CD14-positive monocyte (primary cell): ENCODE results near the gene MPLKIP. TPM values are rescaled to one million over a fixed set of nuclear protein-coding genes. Genes with fewer than 3 reads are reported as not detected.
A peak's percentile ranks its signal among the peaks of the same experiment; 100 is the strongest.

Source experiments
- DNase-seq, 3 donors: peaks; one replicate each; pipeline ENCODE4 v3.0.0-alpha.2; 2011 to 2022
- H2AFZ ChIP-seq: 2 replicates; pipeline ENCODE4 v1.6.0; 2012; ENCODE audit warnings: mild to moderate bottlenecking, low read depth, low read length, inconsistent platforms; ENCODE audit not compliant: insufficient read depth, poor library complexity, severe bottlenecking
- H3K27ac ChIP-seq, 2 donors: 1 replicate in 1 of 2; 2 replicates in 1 of 2; pipeline ENCODE4 v1.5.1; 2012 to 2013; ENCODE audit warnings: low read length in 2 of 2, control low read depth in 1 of 2, inconsistent platforms in 1 of 2, low read depth in 1 of 2, mild to moderate bottlenecking in 1 of 2
- H3K27me3 ChIP-seq, 2 donors: one replicate each; pipeline versions ENCODE4 v1.6.0 to v1.6.1; 2011 to 2013; ENCODE audit warnings: low read length in 2 of 2; ENCODE audit not compliant: control insufficient read depth in 2 of 2, insufficient read depth in 2 of 2
- H3K36me3 ChIP-seq, 2 donors: replicated peaks in 1 of 2; 1 replicate in 1 of 2; 2 replicates in 1 of 2; pipeline versions ENCODE4 v1.5.1 to v1.6.1; 2012 to 2013; ENCODE audit warnings: low read length in 2 of 2, control low read depth in 1 of 2, inconsistent platforms in 1 of 2, mild to moderate bottlenecking in 1 of 2; ENCODE audit not compliant: insufficient read depth in 2 of 2, control insufficient read depth in 1 of 2
- H3K4me1 ChIP-seq, 2 donors: 1 replicate in 1 of 2; 2 replicates in 1 of 2; pipeline versions ENCODE4 v1.5.1 to v1.6.1; 2012 to 2013; ENCODE audit warnings: low read length in 2 of 2, control low read depth in 1 of 2, inconsistent platforms in 1 of 2, mild to moderate bottlenecking in 1 of 2, moderate library complexity in 1 of 2; ENCODE audit not compliant: insufficient read depth in 2 of 2, control insufficient read depth in 1 of 2
- H3K4me2 ChIP-seq: replicated peaks from 2 replicates; pipeline ENCODE3; 2012; ENCODE audit warnings: low read length, moderate library complexity, mild to moderate bottlenecking; ENCODE audit not compliant: poor library complexity, severe bottlenecking; ENCODE audit errors: extremely low read depth
- H3K4me3 ChIP-seq, 3 experiments: fragments of 200-600 bp in 1 of 3; sonication (generic) in 1 of 3; replicated peaks in 1 of 3; 1 replicate in 2 of 3; 2 replicates in 1 of 3; pipeline ENCODE4 v1.5.1; 2011 to 2013; ENCODE audit warnings: low read length in 3 of 3, mild to moderate bottlenecking in 3 of 3, control low read depth in 2 of 3, low read depth in 2 of 3, inconsistent platforms in 1 of 3, moderate library complexity in 1 of 3
- H3K79me2 ChIP-seq: 2 replicates; pipeline ENCODE4 v1.6.0; 2012; ENCODE audit warnings: mild to moderate bottlenecking, control low read depth, inconsistent platforms, low read length, moderate library complexity; ENCODE audit not compliant: insufficient read depth
- H3K9ac ChIP-seq: 2 replicates; pipeline ENCODE4 v1.6.0; 2017; ENCODE audit warnings: low read length, mild to moderate bottlenecking; ENCODE audit not compliant: insufficient read depth, poor library complexity, severe bottlenecking
- H3K9me3 ChIP-seq, 2 donors: replicated peaks in 1 of 2; 1 replicate in 1 of 2; 2 replicates in 1 of 2; pipeline versions ENCODE4 v1.5.1 to v1.6.1; 2012 to 2013; ENCODE audit warnings: low read length in 2 of 2, control low read depth in 1 of 2; ENCODE audit not compliant: control insufficient read depth in 1 of 2, insufficient read depth in 1 of 2
- H4K20me1 ChIP-seq: 2 replicates; pipeline ENCODE4 v1.6.0; 2012; ENCODE audit warnings: mild to moderate bottlenecking, low read length, control low read depth, moderate library complexity; ENCODE audit not compliant: insufficient read depth
- H3K27ac Mint-ChIP-seq, 7 donors: one replicate each; pipeline ENCODE4 v1.8.0; 2020; ENCODE audit warnings: mild to moderate bottlenecking in 7 of 7, mixed read lengths in 7 of 7, moderate library complexity in 6 of 7, inconsistent platforms in 2 of 7
- H3K27me3 Mint-ChIP-seq, 3 donors: one replicate each; pipeline ENCODE4 v1.8.0; 2021 to 2022; ENCODE audit warnings: low read depth in 3 of 3, mild to moderate bottlenecking in 3 of 3, mixed read lengths in 3 of 3, moderate library complexity in 3 of 3, inconsistent platforms in 1 of 3
- H3K36me3 Mint-ChIP-seq, 2 donors: one replicate each; pipeline ENCODE4 v1.8.0; 2020; ENCODE audit warnings: mixed read lengths in 2 of 2, inconsistent platforms in 1 of 2, mild to moderate bottlenecking in 1 of 2
- H3K4me1 Mint-ChIP-seq: one replicate; pipeline ENCODE4 v1.8.0; 2020; ENCODE audit warnings: mild to moderate bottlenecking, mixed read lengths
- H3K4me3 Mint-ChIP-seq, 2 donors: one replicate each; pipeline ENCODE4 v1.8.0; 2020; ENCODE audit warnings: mild to moderate bottlenecking in 2 of 2, mixed read lengths in 2 of 2, moderate library complexity in 1 of 2
- H3K9me3 Mint-ChIP-seq, 7 donors: one replicate each; pipeline ENCODE4 v1.8.0; 2020 to 2022; ENCODE audit warnings: mixed read lengths in 7 of 7, mild to moderate bottlenecking in 6 of 7, moderate library complexity in 6 of 7, inconsistent platforms in 2 of 7
- CTCF ChIP-seq: fragments of 200-600 bp; IDR thresholded peaks from one replicate; pipeline ENCODE4 v1.8.0; 2022; ENCODE audit warnings: antibody characterized with exemption, mild to moderate bottlenecking
- WGBS: methylation state at CpG from one replicate; pipeline ENCODE4 v1.1.5; 2013; ENCODE audit warnings: missing lambda C conversion rate; ENCODE audit not compliant: insufficient coverage; 5-methylcytosine and 5-hydroxymethylcytosine counted together
- intact Hi-C, 2 donors: fragments of 100-400 bp; cut with micrococcal nuclease; formaldehyde crosslinking; loops; one replicate each; pipeline versions ENCODE4 v1.15.0 to v1.15.1; 2023
- polyA plus RNA-seq, 3 donors: library from polyadenylated mRNA; depleted of rRNA in 1 of 3; unstranded in 2 of 3; stranded (reverse) in 1 of 3; fragments of 300-500 nt in 2 of 3; fragments of >200 nt in 1 of 3; fragmentation: Illumina TruSeq in 2 of 3; gene quantifications; 1 replicate in 2 of 3; 2 replicates in 1 of 3; pipeline ENCODE4 v1.2.3, GENCODE V29; 2012 to 2021

The MPLKIP gene
- polyA plus RNA-seq, 3 donors = 17.4 to 71.8 (median 64.0) TPM

GRCh38 chr7:40137563-40137962 lies 3.1 kb upstream of the MPLKIP start:
- no peak for TF ChIP-seq CTCF
- peaks cover 0 to 15% (median 9%) of the 10 kb centered on the region in 7 donors for H3K9me3 Mint-ChIP-seq

GRCh38 chr7:40135317-40135610 lies 842 bp upstream of the MPLKIP start:
- H3K27ac Mint-ChIP-seq = peak overlapping the region in 1 of 7 donors; percentile 13
- peaks cover 24% of the 10 kb centered on the region for H3K4me1 Mint-ChIP-seq
- Histone ChIP-seq H3K79me2 (peaks cover 42% of the 10 kb centered on the region), H3K27ac (peak overlapping the region in 1 of 2 donors; percentile 94), H3K4me2 (peak overlapping the region; percentile 92), H3K4me3 (peak overlapping the region; percentile 2 to 96 (median 81)), H4K20me1 (peaks cover 21% of the 10 kb centered on the region), H3K27me3 (peaks cover 3 to 19% of the 10 kb centered on the region in 2 donors), H3K9ac (peak overlapping the region; percentile 96), H3K4me1 (peaks cover 15 to 18% of the 10 kb centered on the region in 2 donors), H3K36me3 (peaks cover 0 to 3% of the 10 kb centered on the region in 2 donors), H3K9me3 (peaks cover 0 to 2% of the 10 kb centered on the region in 2 donors), H2AFZ (peak overlapping the region; percentile 99)
- peaks cover 16 to 27% (median 20%) of the 10 kb centered on the region in 3 donors for H3K27me3 Mint-ChIP-seq
- TF ChIP-seq CTCF = no peak
- no peak for DNase-seq
- WGBS = 2% methylated on average over 13 of the region's 17 CpGs
- H3K9me3 Mint-ChIP-seq = peaks cover 0 to 13% (median 9%) of the 10 kb centered on the region in 7 donors
- intact Hi-C loops = loop anchor here (10.0 kb wide), 1 partner anchor 180 kb away; the partner anchor contains the start of gene CDK13 (in 2 of the 2)
- H3K36me3 Mint-ChIP-seq = peaks cover 0 to 5% of the 10 kb centered on the region in 2 donors
- peak overlapping the region; percentile 73 to 81 for H3K4me3 Mint-ChIP-seq

More at GRCh38 chr7:40137563-40137962, 3.1 kb upstream of the MPLKIP start:
- no peak overlapping the region for H2AFZ ChIP-seq
- H4K20me1 ChIP-seq = peaks cover 4% of the 10 kb centered on the region
- H3K4me3 Mint-ChIP-seq = no peak overlapping the region
- DNase-seq = no peak
- H3K27ac Mint-ChIP-seq = no peak overlapping the region
- no peaks in the 10 kb centered on the region for H3K36me3 Mint-ChIP-seq
- peaks cover 0 to 2% of the 10 kb centered on the region in 2 donors for H3K9me3 ChIP-seq
- H3K79me2 ChIP-seq = peaks cover 19% of the 10 kb centered on the region
- H3K36me3 ChIP-seq = no peaks in the 10 kb centered on the region
- no peak overlapping the region for H3K27ac ChIP-seq
- peaks cover 3 to 19% of the 10 kb centered on the region in 2 donors for H3K27me3 ChIP-seq
- no peak overlapping the region for H3K4me3 ChIP-seq
- WGBS = no CpG with 5 or more reads among the region's 2 CpGs
- H3K9ac ChIP-seq = no peak overlapping the region
- H3K4me1 Mint-ChIP-seq = peaks cover 16% of the 10 kb centered on the region
- peaks cover 12 to 18% of the 10 kb centered on the region in 2 donors for H3K4me1 ChIP-seq
- peaks cover 16 to 28% (median 25%) of the 10 kb centered on the region in 3 donors for H3K27me3 Mint-ChIP-seq
- intact Hi-C loops = loop anchor here (10.0 kb wide), 1 partner anchor 183 kb away; the partner anchor contains the start of gene CDK13 (in 2 of the 2)
- no peak overlapping the region for H3K4me2 ChIP-seq
